K562 (cell line): ENCODE data around the gene C15orf61. TPM values are rescaled to one million over a fixed set of nuclear protein-coding genes. Genes with fewer than 3 reads are reported as not detected.

Experiments used
- ATAC-seq: fragments of 200-7000 bp; cut with Tn5 transposase; 3 replicates; pipeline ENCODE4 v1.9.1; 2020; ENCODE audit warnings: moderate library complexity
- BruUV-seq: library from RNA; stranded (reverse); fragments of 400-500 nt; replicated peaks from 2 replicates; lab custom pipeline; 2021; lab: Mats Ljungman, UMichigan
- CTCF ChIA-PET: fragments of 300-600 bp; formaldehyde crosslinking; extraction: SDS; loops from one replicate; lab custom pipeline; 2021; ENCODE audit warnings: low intra/inter-chr PET ratio; lab: Yijun Ruan, JAX
- POLR2A ChIA-PET: fragments of 300-600, 350-650 bp; sonication (Branson Sonifier 250); formaldehyde crosslinking; extraction: SDS; loops from one replicate; lab custom pipeline; 2021; ENCODE audit warnings: antibody characterized with exemption, inconsistent platforms; lab: Yijun Ruan, JAX
- DNase-seq, 4 experiments: peaks; one replicate each; pipeline versions ENCODE4 v3.0.0 to v3.0.0-alpha.2; 2011 to 2018; ENCODE audit warnings: low spot score in 3 of 4, mixed read lengths in 3 of 4; ENCODE audit errors: extremely low read depth in 1 of 4
- FAIRE-seq: peaks from 2 replicates; lab custom pipeline; 2011; peaks lifted over from hg19 to GRCh38; lab: Jason Lieb, UNC
- H2AFZ ChIP-seq: 2 replicates; pipeline ENCODE4 v1.6.0; 2011; ENCODE audit warnings: low read depth, low read length, control low read depth, inconsistent platforms
- H3K27ac ChIP-seq: fragments of 200-600 bp; 3 replicates; pipeline ENCODE4 v1.8.0; 2011; ENCODE audit warnings: low read depth, mild to moderate bottlenecking, control low read depth, inconsistent platforms, low read length, moderate library complexity, mixed read lengths; ENCODE audit errors: extremely low read depth
- H3K27me3 ChIP-seq, 2 experiments: fragments of 300-600 bp in 1 of 2; 2 replicates in 1 of 2; 3 replicates in 1 of 2; pipeline versions ENCODE4 v1.6.0 to v1.8.0; 2011; ENCODE audit warnings: inconsistent platforms in 2 of 2, low read length in 2 of 2, mild to moderate bottlenecking in 1 of 2, mixed read lengths in 1 of 2, moderate library complexity in 1 of 2; ENCODE audit not compliant: control insufficient read depth in 2 of 2, insufficient read depth in 2 of 2
- H3K36me3 ChIP-seq: fragments of 300-600 bp; 3 replicates; pipeline ENCODE4 v1.8.0; 2011; ENCODE audit warnings: mild to moderate bottlenecking, low read length, inconsistent platforms; ENCODE audit not compliant: control insufficient read depth, insufficient read depth
- H3K4me1 ChIP-seq, 2 experiments: fragments of 200-600 bp in 1 of 2; replicated peaks in 1 of 2; 2 replicates in 1 of 2; 3 replicates in 1 of 2; pipeline versions ENCODE4 v1.5.1 to v1.8.0; 2011; ENCODE audit warnings: inconsistent platforms in 2 of 2, low read length in 2 of 2, mild to moderate bottlenecking in 1 of 2, mixed read lengths in 1 of 2, moderate library complexity in 1 of 2; ENCODE audit not compliant: control insufficient read depth in 2 of 2, insufficient read depth in 2 of 2
- H3K4me2 ChIP-seq: 2 replicates; pipeline ENCODE4 v1.6.1; 2011; ENCODE audit warnings: low read length, control low read depth, inconsistent platforms, mixed read lengths; ENCODE audit not compliant: insufficient read depth
- H3K4me3 ChIP-seq: fragments of 200-600 bp; sonication (generic), shearing (Covaris generic); 2 replicates; pipeline ENCODE4 v1.5.1; 2016; ENCODE audit warnings: control low read depth, inconsistent platforms
- H3K79me2 ChIP-seq: fragments of 200-600 bp; 3 replicates; pipeline ENCODE4 v1.8.0; 2011; ENCODE audit warnings: low read length, inconsistent platforms; ENCODE audit not compliant: control insufficient read depth, insufficient read depth
- H3K9ac ChIP-seq, 2 experiments: 2 replicates each; pipeline versions ENCODE4 v1.6.0 to v1.6.1; 2011; ENCODE audit warnings: low read depth in 2 of 2, low read length in 2 of 2, control low read depth in 1 of 2, inconsistent platforms in 1 of 2, mild to moderate bottlenecking in 1 of 2, mixed read lengths in 1 of 2; ENCODE audit not compliant: insufficient read depth in 1 of 2
- H3K9me1 ChIP-seq: one replicate; pipeline ENCODE4 v1.6.0; 2011; ENCODE audit warnings: inconsistent platforms, mild to moderate bottlenecking, low read length, moderate library complexity; ENCODE audit not compliant: control insufficient read depth, insufficient read depth
- H3K9me3 ChIP-seq: replicated peaks from 2 replicates; pipeline ENCODE4 v1.5.1; 2011; ENCODE audit warnings: low read depth, low read length, inconsistent platforms; ENCODE audit not compliant: control insufficient read depth, insufficient read depth
- H4K20me1 ChIP-seq: replicated peaks from 2 replicates; pipeline ENCODE4 v1.6.1; 2011; ENCODE audit warnings: low read length, inconsistent platforms, mixed read lengths; ENCODE audit not compliant: control insufficient read depth, insufficient read depth
- ZBTB40 ChIP-seq, 2 experiments: fragments of 450-650 bp in 1 of 2; sonication (generic) in 1 of 2; formaldehyde crosslinking in 1 of 2; IDR thresholded peaks; 2 replicates each; pipeline versions ENCODE4 v1.7.1 to v1.9.0; 2016 to 2022; ENCODE audit warnings: inconsistent platforms in 1 of 2, mild to moderate bottlenecking in 1 of 2, missing genetic modification reagents in 1 of 2
- WGBS: fragments of 100-300 bp; shearing (Covaris generic); methylation state at CpG from one replicate; pipeline ENCODE4 v1.1.6; 2016; ENCODE audit warnings: low coverage, mixed read lengths; ENCODE audit not compliant: insufficient coverage; ENCODE audit errors: missing lambda C conversion rate; 5-methylcytosine and 5-hydroxymethylcytosine counted together
- in situ Hi-C: fragments of 300-500 bp; cut with MboI; formaldehyde crosslinking; loops from 4 replicates; pipeline ENCODE4 v1.15.0; 2018; ENCODE audit warnings: inconsistent platforms, mixed read lengths
- intact Hi-C: fragments of 100-400 bp; cut with micrococcal nuclease; formaldehyde crosslinking; loops from 2 replicates; pipeline ENCODE4 v1.14.2; 2022
- polyA plus RNA-seq, 8 experiments: library from polyadenylated mRNA; depleted of rRNA in 4 of 8; stranded (reverse) in 5 of 8; unstranded in 3 of 8; fragments of >200 nt; fragmentation: Nextera tagmentation in 2 of 8; fragmentation: Illumina TruSeq in 1 of 8; extraction: Ambion mirVana in 2 of 8; extraction: Trizol in 1 of 8; gene quantifications; 2 replicates each; pipeline versions ENCODE4 v1.2.1 to v1.2.3, GENCODE V29; 2011 to 2014; ENCODE audit warnings: inconsistent platforms in 1 of 8, missing spikeins in 1 of 8
- total RNA-seq, 7 experiments: library from RNA; depleted of rRNA in 6 of 7; stranded (reverse); fragments of >200 nt in 6 of 7; fragmentation: Illumina TruSeq in 2 of 7; extraction: Trizol in 2 of 7; gene quantifications; 2 replicates each; pipeline versions ENCODE4 v1.2.1 to v1.2.3, GENCODE V29; 2011 to 2021; ENCODE audit warnings: low replicate concordance in 1 of 7

C15orf61 gene
- total and polyA plus RNA-seq, 9 of the 15 experiments (the other 6 are each of a cell fraction or from before 2014, with no cell fraction given), result 1.6 to 10.5 (median 4.3) TPM

- no TSS peak for BruUV-seq
- H3K4me2 ChIP-seq, result no peak overlapping the region
- DNase-seq (no peak), FAIRE-seq (no peak)
- no peak overlapping the region for H2AFZ ChIP-seq
- no peak overlapping the region for H3K27ac ChIP-seq
- peaks cover 3 to 10% of the 10 kb centered on the region in 2 experiments; a peak in 2 of 5 replicates for H3K4me1 ChIP-seq
- 73% methylated on average over 3 of the region's 3 CpGs for WGBS
- ChIA-PET CTCF (no interaction called here), POLR2A (interaction anchor here (1.0 kb wide), 1 partner anchor 10 kb away, joined by 3 read pairs; no protein-coding TSS in a partner anchor)
- H3K79me2 ChIP-seq, result no peaks in the 10 kb centered on the region
- in situ Hi-C loops (no loop called here), intact Hi-C loops (no loop called here)
- H3K9me1 ChIP-seq, result no peaks in the 10 kb centered on the region
- no peaks in the 10 kb centered on the region for H3K9me3 ChIP-seq
- no peak overlapping the region for H3K9ac ChIP-seq
- H3K36me3 ChIP-seq, result no peaks in the 10 kb centered on the region
- no peaks in the 10 kb centered on the region for H4K20me1 ChIP-seq
- H3K27me3 ChIP-seq, result no peaks in the 10 kb centered on the region
- no peak overlapping the region for H3K4me3 ChIP-seq
- no peak for TF ChIP-seq ZBTB40 (IDR thresholded peaks at IDR 0.05)
- no peak for TF ChIP-seq ZBTB40 (CRISPR knock-in tag; IDR thresholded peaks at IDR 0.05)
- TF ChIP-seq, all 486 proteins: peak for 0
- ATAC-seq, result no peak
Measured at GRCh38 chr15:67511606-67512005, 9.3 kb upstream of the C15orf61 start.
